C4-2B (cell line): ENCODE data around the gene DNAH12.

Source experiments
- H3K27ac ChIP-seq: fragments of 450-650 bp; 2 replicates; pipeline ENCODE4 v1.5.1; 2017
- CTCF ChIP-seq: fragments of 450-650 bp; conservative IDR thresholded peaks from 2 replicates; pipeline ENCODE4 v1.5.1; 2017; ENCODE audit warnings: mild to moderate bottlenecking
- ZFX ChIP-seq: fragments of 450-650 bp; IDR thresholded peaks from 2 replicates; pipeline ENCODE4 v1.6.1; 2017

DNAH12 gene

GRCh38 chr3:57261929-57262328 lies 282.2 kb downstream of the DNAH12 start:
- no peak for TF ChIP-seq CTCF
- TF ChIP-seq ZFX = no peak
- no peak overlapping the region for H3K27ac ChIP-seq

GRCh38 chr3:57261119-57261518 lies 283.0 kb downstream of the DNAH12 start:
- TF ChIP-seq CTCF (no peak), ZFX (no peak)
- H3K27ac ChIP-seq = no peak overlapping the region

- no peak overlapping the region for H3K27ac ChIP-seq
- TF ChIP-seq CTCF = no peak
- no peak for TF ChIP-seq ZFX
Measured at GRCh38 chr3:57257678-57258077, 286.5 kb downstream of the DNAH12 start.

- no peak for TF ChIP-seq ZFX
- TF ChIP-seq CTCF = no peak
- H3K27ac ChIP-seq = no peak overlapping the region
Measured at GRCh38 chr3:57256844-57257243, 287.3 kb downstream of the DNAH12 start.

GRCh38 chr3:57252404-57252803 lies 291.7 kb downstream of the DNAH12 start:
- TF ChIP-seq CTCF (no peak), ZFX (no peak)
- H3K27ac ChIP-seq = no peak overlapping the region

GRCh38 chr3:57244946-57245345 lies 299.2 kb downstream of the DNAH12 start:
- H3K27ac ChIP-seq = no peak overlapping the region
- no peak for TF ChIP-seq ZFX
- no peak for TF ChIP-seq CTCF
